Measurements from ENCODE around the gene OR5T3.

Gene OR5T3

DNA sequence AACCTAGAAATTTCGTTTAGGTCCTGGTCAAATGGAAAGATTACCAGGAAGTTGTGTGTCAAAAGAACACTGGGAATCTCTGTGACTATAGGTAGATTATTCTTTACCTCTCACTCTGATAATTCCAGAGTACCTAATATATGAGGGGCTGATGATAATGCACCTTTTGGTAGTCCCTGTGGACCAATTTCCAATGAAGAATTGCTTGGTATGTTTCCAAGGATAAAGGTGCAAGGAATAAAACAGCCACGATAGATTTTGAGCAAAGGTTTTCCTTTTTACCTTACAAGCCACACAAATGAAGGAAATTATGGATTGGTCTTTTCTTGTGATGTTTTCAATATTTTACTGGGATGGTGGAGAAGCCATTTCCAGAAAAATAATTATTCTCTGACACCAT is 40.1 kb downstream of the OR5T3 start, which contains the start of gene OR8H1:
TSS of gene OR8H1 (minus strand) at position 101 of the 400 bp plus-strand sequence. CDS start 1,192 bp downstream, outside the sequence.
- TF ChIP-seq, protein P1, sequence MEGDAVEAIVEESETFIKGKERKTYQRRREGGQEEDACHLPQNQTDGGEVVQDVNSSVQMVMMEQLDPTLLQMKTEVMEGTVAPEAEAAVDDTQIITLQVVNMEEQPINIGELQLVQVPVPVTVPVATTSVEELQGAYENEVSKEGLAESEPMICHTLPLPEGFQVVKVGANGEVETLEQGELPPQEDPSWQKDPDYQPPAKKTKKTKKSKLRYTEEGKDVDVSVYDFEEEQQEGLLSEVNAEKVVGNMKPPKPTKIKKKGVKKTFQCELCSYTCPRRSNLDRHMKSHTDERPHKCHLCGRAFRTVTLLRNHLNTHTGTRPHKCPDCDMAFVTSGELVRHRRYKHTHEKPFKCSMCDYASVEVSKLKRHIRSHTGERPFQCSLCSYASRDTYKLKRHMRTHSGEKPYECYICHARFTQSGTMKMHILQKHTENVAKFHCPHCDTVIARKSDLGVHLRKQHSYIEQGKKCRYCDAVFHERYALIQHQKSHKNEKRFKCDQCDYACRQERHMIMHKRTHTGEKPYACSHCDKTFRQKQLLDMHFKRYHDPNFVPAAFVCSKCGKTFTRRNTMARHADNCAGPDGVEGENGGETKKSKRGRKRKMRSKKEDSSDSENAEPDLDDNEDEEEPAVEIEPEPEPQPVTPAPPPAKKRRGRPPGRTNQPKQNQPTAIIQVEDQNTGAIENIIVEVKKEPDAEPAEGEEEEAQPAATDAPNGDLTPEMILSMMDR (IDR thresholded peaks at IDR 0.05; ENCODE audit: extremely low read depth, insufficient read depth, missing control alignments), result no peak
- in situ Hi-C loops (cut with MboI; ENCODE audit: low pct_unique_long_range_greater_than_20kb, low sequenced_read_pairs, unreplicated experiment), result no loop called here
- DNase-seq (ENCODE audit: low spot score), result no peak

DNA sequence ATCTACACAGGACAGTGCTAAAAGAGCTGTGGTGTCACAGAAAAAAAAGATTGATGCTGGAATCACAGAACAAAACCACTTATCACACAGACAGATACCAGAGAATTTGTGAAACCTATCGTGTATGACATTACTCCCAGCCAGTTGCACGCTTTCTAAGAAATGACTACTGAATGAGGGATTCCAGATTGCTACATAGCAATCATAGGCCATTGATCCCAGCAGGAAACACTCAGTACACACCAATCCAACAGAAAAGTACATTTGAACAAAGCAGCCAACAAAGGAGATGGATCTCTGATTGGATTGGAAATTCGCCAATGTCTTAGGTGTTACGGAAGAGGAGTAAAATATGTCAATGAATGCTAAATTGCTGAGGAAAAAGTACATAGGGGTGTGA is 44.8 kb downstream of the OR5T3 start:
- no peak for DNase-seq (ENCODE audit: low spot score)
- TF ChIP-seq, protein P1 (IDR thresholded peaks at IDR 0.05; ENCODE audit: extremely low read depth, insufficient read depth, missing control alignments), result no peak
- in situ Hi-C loops (cut with MboI; ENCODE audit: low pct_unique_long_range_greater_than_20kb, low sequenced_read_pairs, unreplicated experiment), result no loop called here

Data from GM13977 (cell line).